D721Med (cell line): ENCODE measurements around the gene ACSF3.

Experiments
- DNase-seq: peaks from one replicate; pipeline ENCODE4 v3.0.0; 2011; ENCODE audit warnings: low spot score; ENCODE audit not compliant: insufficient read length
- FAIRE-seq: peaks from 2 replicates; lab custom pipeline; 2011; peaks lifted over from hg19 to GRCh38; lab: Jason Lieb, UNC
- CTCF ChIP-seq: IDR thresholded peaks from 2 replicates; pipeline ENCODE4 v1.5.1; 2012; ENCODE audit warnings: mild to moderate bottlenecking, control low read depth; ENCODE audit not compliant: insufficient read depth; ENCODE audit errors: missing control alignments

The ACSF3 gene

GRCh38 chr16:89198417-89199240 lies 105.0 kb downstream of the ACSF3 start:
- no peak for TF ChIP-seq CTCF
- no peak for DNase-seq
- no peak for FAIRE-seq

GRCh38 chr16:89199241-89200123 lies 105.8 kb downstream of the ACSF3 start:
- DNase-seq = no peak
- TF ChIP-seq CTCF = no peak
- no peak for FAIRE-seq

GRCh38 chr16:89200124-89200849 lies 106.6 kb downstream of the ACSF3 start, which contains the start of gene SLC22A31:
SLC22A31 (minus strand) TSS chr16:89200537; CDS start chr16:89200501, 36 bp downstream.
- DNase-seq (no peak), FAIRE-seq (no peak)
- no peak for TF ChIP-seq CTCF

GRCh38 chr16:89200850-89201411 lies 107.3 kb downstream of the ACSF3 start:
- FAIRE-seq (no peak), DNase-seq (no peak)
- TF ChIP-seq CTCF = no peak

- DNase-seq (peak; percentile 66), FAIRE-seq (no peak)
- no peak for TF ChIP-seq CTCF
Measured at GRCh38 chr16:89201439-89202377, 108.1 kb downstream of the ACSF3 start.
